ENCODE results near the gene ULK4. TPM values are rescaled to one million over a fixed set of nuclear protein-coding genes. Genes with fewer than 3 reads are reported as not detected.

The ULK4 gene
- total RNA-seq, 1 donor: 22.0 TPM

DNA sequence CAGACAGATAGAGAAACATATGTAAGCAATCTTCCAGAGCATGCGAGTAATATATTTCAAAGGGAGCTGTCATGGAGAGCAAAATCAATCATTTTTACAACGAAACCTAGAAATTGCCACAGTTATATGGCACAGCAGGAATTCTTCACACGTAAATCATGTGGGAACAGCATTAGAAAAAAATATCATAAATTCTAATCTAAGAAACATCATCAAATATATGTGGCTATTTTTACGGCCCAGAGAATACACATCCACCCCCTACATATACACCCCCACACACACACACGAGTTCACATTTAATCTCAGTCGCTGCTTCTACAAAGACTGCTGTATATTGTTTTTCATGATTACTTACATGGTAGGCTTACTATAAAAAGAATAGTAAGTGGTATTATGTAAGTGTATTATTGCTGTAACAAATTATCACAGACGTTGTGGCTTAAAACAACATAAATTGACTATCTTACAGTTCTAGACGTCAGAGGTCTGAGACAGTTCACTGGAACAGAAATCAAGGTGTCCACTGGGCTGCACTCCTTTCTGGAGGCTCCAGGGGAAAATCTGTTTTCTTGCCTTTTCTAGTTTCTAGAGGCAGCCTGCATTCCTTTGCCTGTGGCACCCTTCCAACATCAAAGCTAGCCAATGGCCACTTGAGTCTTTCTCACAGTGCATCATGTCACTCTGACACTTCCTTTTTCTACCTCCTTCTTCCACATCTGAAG is 363.3 kb downstream of the ULK4 start:
- H3K4me3 ChIP-seq (ENCODE audit: low read depth, low read length): no peak overlapping the region
- no peak for TF ChIP-seq CTCF (IDR thresholded peaks at IDR 0.05; ENCODE audit: insufficient read depth, low read depth, low read length)
- DNase-seq (ENCODE audit: low read depth): peak; percentile 36

DNA sequence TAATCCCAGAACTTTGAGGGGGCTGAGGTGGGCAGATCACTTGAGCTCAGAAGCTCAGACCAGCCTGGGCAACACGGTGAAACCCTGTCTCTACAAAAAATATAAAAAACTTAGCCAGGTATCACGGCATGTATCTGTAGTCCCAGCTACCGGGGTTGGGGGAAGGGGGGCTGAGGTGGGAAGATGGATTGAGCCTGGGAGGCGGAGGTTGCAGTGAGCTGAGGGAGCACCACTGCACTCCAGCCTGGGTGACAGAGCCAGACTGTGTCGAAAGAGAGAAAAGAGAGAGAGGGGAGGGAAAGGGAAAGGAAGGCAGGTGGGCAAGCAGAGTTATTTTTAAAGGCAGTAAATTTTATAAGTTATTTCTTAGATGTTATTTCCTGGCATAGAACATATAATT is 368.1 kb downstream of the ULK4 start:
- DNase-seq (ENCODE audit: low read depth): no peak
- H3K4me3 ChIP-seq (ENCODE audit: low read depth, low read length): no peak overlapping the region
- TF ChIP-seq CTCF (IDR thresholded peaks at IDR 0.05; ENCODE audit: insufficient read depth, low read depth, low read length): no peak

DNA sequence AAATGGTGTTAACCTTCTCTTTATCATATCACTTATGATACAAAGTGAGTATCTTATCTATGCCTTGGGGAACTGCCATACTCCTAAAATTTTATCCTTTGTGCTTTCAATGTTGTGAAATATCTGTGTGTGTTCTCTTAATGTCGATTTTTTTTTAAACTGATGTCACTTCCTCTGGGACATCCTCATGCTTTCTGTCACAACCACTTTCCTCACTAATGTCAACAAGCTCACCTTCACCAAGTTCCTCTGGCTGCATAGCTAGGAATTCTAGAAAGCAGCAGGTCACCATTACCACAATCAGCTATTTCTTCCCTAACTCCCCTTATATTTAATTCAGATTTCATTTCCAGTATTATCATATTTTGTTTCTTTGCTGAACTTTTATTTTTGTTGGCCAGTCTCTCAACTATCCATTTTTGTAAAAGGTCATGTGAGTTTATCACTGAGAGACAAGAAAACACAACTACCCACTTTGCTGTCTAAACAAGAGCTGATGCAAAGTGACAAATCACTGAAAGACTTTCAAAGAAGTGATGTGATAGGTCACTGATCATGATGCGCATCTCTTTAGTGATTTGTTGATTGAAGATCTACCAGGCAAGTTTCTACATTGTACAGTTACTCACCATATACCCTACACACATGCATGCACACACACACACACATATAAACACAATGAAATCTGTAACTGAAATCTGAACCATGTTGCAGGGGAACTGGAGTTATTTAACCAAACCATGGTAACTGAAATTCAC is 369.0 kb downstream of the ULK4 start:
- no peak overlapping the region for H3K4me3 ChIP-seq (ENCODE audit: low read depth, low read length)
- DNase-seq (ENCODE audit: low read depth): no peak
- TF ChIP-seq CTCF (IDR thresholded peaks at IDR 0.05; ENCODE audit: insufficient read depth, low read depth, low read length): no peak

GRCh38 chr3:41583014-41583413 is 378.9 kb downstream of the ULK4 start:
- no peak for TF ChIP-seq CTCF (IDR thresholded peaks at IDR 0.05; ENCODE audit: insufficient read depth, low read depth, low read length)
- no peak for DNase-seq (ENCODE audit: low read depth)
- H3K4me3 ChIP-seq (ENCODE audit: low read depth, low read length): no peak overlapping the region

DNA sequence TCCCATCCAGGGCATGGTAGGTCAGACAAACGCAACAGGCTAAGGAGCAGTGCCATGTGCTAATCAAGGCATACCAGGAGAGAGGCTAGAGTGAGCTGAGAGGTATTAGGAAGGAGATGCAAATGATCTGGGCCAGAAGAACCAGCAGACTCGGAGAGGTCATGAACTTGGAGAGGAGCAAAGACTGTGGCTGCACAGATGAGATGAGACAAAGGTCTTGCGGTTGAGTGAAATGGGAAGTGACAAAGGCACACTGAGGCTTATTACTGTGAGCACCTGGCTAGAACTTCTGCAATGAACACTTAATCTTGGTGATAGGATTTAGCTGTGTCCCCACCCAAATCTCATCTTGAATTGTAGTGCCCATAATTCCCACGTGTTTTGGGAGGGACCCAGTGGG is 380.2 kb downstream of the ULK4 start:
- H3K4me3 ChIP-seq (ENCODE audit: low read depth, low read length): no peak overlapping the region
- no peak for DNase-seq (ENCODE audit: low read depth)
- no peak for TF ChIP-seq CTCF (IDR thresholded peaks at IDR 0.05; ENCODE audit: insufficient read depth, low read depth, low read length)

DNA sequence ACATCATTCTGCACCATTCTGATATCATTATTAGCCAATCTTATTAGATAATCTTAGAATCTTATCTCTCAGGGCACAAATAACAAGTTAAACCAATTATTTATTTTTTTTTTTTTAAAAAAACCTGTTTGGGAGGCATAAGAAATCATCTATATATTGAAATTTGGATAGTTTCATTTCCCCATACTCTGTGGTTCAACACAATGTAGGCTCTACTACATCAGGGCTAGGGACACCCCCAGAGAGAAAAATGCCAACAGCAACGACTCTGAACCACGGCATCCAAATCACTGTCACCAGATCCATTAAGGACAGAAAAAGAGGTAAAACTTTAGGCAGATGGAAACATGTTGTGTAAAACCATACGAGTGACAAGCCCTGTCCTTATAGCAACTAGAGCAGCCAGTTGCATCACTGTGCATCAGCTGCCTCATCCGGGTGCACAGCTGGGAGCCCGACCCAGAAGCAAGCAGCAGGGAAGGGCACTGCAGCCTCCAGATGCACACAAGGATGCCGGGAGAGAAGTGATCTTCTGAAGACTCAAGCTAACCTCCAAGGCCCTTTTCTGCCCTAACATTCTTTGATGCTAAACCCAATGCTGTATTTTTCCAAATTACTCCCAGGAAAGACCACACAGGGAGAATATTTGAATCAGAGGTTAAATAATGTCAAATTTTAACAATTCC is 381.5 kb downstream of the ULK4 start:
- no peak overlapping the region for H3K4me3 ChIP-seq (ENCODE audit: low read depth, low read length)
- DNase-seq (ENCODE audit: low read depth): peak; percentile 71
- no peak for TF ChIP-seq CTCF (IDR thresholded peaks at IDR 0.05; ENCODE audit: insufficient read depth, low read depth, low read length)

Measured in fibroblast of villous mesenchyme (primary cell).